Type B pancreatic cell (in vitro differentiated cells): Measurements from ENCODE around the gene UNC5C. TPM values are rescaled to one million over a fixed set of nuclear protein-coding genes. Genes with fewer than 3 reads are reported as not detected.
A peak's percentile ranks its signal among the peaks of the same experiment; 100 is the strongest.

Experiments
- DNase-seq: peaks from one replicate; pipeline ENCODE4 v3.0.0; 2021; ENCODE audit warnings: mixed read lengths; ENCODE audit not compliant: unreplicated experiment; ENCODE audit errors: extremely low spot score
- H3K27ac Mint-ChIP-seq: 2 replicates; pipeline ENCODE4 v1.8.0; 2021; ENCODE audit warnings: mild to moderate bottlenecking, mixed read lengths
- H3K27me3 Mint-ChIP-seq: 2 replicates; pipeline ENCODE4 v1.8.0; 2021; ENCODE audit warnings: mixed read lengths
- H3K36me3 Mint-ChIP-seq: 2 replicates; pipeline ENCODE4 v1.8.0; 2021; ENCODE audit warnings: mixed read lengths
- H3K4me1 Mint-ChIP-seq: one replicate; pipeline ENCODE4 v1.8.0; 2021; ENCODE audit warnings: mixed read lengths; ENCODE audit not compliant: unreplicated experiment
- H3K4me3 Mint-ChIP-seq: 2 replicates; pipeline ENCODE4 v1.8.0; 2021; ENCODE audit warnings: mild to moderate bottlenecking, mixed read lengths
- H3K9me3 Mint-ChIP-seq: 2 replicates; pipeline ENCODE4 v1.8.0; 2021; ENCODE audit warnings: mixed read lengths
- total RNA-seq: library from RNA; stranded (reverse); gene quantifications from 2 replicates; pipeline ENCODE4 v1.2.1, GENCODE V29; 2021; ENCODE audit warnings: low replicate concordance
- TF ChIP-seq, protein P1 (sequence below): fragments of 200-600 bp; sonication (generic); conservative IDR thresholded peaks from 2 replicates; pipeline ENCODE4 v1.5.0; 2021; ENCODE audit warnings: antibody characterized with exemption, mild to moderate bottlenecking

Gene UNC5C
- total RNA-seq, 1 donor from 2014 or later = 95.0 TPM

GRCh38 chr4:95465010-95465409, 83.8 kb downstream of the UNC5C start:
- peaks cover 32% of the 10 kb centered on the region for H3K27me3 Mint-ChIP-seq
- peaks cover 32% of the 10 kb centered on the region for H3K4me1 Mint-ChIP-seq
- no peak overlapping the region for H3K4me3 Mint-ChIP-seq
- H3K9me3 Mint-ChIP-seq = peaks cover 21% of the 10 kb centered on the region
- peaks cover 35% of the 10 kb centered on the region for H3K36me3 Mint-ChIP-seq
- TF ChIP-seq, protein P1, sequence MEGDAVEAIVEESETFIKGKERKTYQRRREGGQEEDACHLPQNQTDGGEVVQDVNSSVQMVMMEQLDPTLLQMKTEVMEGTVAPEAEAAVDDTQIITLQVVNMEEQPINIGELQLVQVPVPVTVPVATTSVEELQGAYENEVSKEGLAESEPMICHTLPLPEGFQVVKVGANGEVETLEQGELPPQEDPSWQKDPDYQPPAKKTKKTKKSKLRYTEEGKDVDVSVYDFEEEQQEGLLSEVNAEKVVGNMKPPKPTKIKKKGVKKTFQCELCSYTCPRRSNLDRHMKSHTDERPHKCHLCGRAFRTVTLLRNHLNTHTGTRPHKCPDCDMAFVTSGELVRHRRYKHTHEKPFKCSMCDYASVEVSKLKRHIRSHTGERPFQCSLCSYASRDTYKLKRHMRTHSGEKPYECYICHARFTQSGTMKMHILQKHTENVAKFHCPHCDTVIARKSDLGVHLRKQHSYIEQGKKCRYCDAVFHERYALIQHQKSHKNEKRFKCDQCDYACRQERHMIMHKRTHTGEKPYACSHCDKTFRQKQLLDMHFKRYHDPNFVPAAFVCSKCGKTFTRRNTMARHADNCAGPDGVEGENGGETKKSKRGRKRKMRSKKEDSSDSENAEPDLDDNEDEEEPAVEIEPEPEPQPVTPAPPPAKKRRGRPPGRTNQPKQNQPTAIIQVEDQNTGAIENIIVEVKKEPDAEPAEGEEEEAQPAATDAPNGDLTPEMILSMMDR = no peak
- no peak for DNase-seq
- no peak overlapping the region for H3K27ac Mint-ChIP-seq

DNA sequence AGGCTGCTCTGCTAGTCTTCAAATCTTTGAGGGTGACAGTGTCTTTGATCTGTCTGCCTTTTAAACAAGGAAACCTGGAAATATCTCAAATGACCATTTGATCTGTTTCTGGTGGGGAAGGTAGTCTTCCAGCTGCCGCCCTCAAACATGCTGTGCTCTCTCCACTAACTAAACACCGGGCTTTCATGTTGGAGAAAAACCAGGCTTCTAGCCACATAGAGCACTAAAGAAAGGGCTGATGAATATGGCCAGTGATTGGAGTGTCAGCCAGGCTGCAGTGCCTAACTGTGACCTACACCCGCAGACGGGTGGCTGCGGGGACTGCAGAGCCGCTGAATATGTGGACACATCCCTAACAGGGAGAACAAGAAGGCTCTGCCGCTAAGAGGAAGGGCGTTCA, 85.9 kb downstream of the UNC5C start:
- Mint-ChIP-seq H3K27me3 (peaks cover 21% of the 10 kb centered on the region), H3K27ac (peak overlapping the region; percentile 57), H3K36me3 (peaks cover 25% of the 10 kb centered on the region), H3K9me3 (peaks cover 8% of the 10 kb centered on the region), H3K4me3 (peak overlapping the region; percentile 63), H3K4me1 (peaks cover 32% of the 10 kb centered on the region)
- no peak for DNase-seq
- TF ChIP-seq, protein P1 = no peak

DNA sequence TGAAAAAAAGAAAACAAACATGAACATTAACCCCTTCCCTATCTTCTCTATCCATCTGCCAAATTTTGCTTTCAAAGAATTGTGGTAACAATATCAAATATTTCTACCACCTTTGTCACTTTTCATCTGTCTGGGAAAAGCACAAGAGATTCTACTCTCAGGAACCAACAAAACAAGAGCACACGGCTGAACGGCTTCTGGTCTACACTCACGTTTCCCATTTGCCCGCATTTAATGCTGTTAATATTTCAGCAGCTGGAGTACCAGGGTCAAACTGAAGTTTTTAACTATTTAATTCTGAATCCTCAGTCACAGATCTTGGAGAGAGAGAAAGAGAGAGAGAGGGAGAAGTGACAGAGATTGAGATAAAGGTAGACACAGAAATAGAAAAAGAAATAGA, 91.4 kb downstream of the UNC5C start:
- Mint-ChIP-seq H3K27me3 (peaks cover 22% of the 10 kb centered on the region), H3K9me3 (peaks cover 9% of the 10 kb centered on the region), H3K27ac (no peak overlapping the region), H3K4me3 (no peak overlapping the region), H3K36me3 (peaks cover 13% of the 10 kb centered on the region), H3K4me1 (peaks cover 15% of the 10 kb centered on the region)
- no peak for DNase-seq
- TF ChIP-seq, protein P1 = no peak

GRCh38 chr4:95450294-95450693, 98.5 kb downstream of the UNC5C start:
- Mint-ChIP-seq H3K27me3 (peaks cover 17% of the 10 kb centered on the region), H3K9me3 (peaks cover 5% of the 10 kb centered on the region), H3K27ac (no peak overlapping the region), H3K4me1 (peaks cover 15% of the 10 kb centered on the region), H3K36me3 (peaks cover 6% of the 10 kb centered on the region), H3K4me3 (no peak overlapping the region)
- DNase-seq = no peak
- TF ChIP-seq, protein P1 = no peak

GRCh38 chr4:95446173-95446572, 102.6 kb downstream of the UNC5C start:
- TF ChIP-seq, protein P1 = no peak
- Mint-ChIP-seq H3K9me3 (no peaks in the 10 kb centered on the region), H3K36me3 (peaks cover 14% of the 10 kb centered on the region), H3K4me3 (no peak overlapping the region), H3K27ac (no peak overlapping the region), H3K27me3 (peaks cover 14% of the 10 kb centered on the region), H3K4me1 (peaks cover 4% of the 10 kb centered on the region)
- DNase-seq = no peak

GRCh38 chr4:95445251-95445650, 103.5 kb downstream of the UNC5C start:
- Mint-ChIP-seq H3K4me1 (peaks cover 7% of the 10 kb centered on the region), H3K27ac (no peak overlapping the region), H3K9me3 (no peaks in the 10 kb centered on the region), H3K27me3 (peaks cover 18% of the 10 kb centered on the region), H3K4me3 (no peak overlapping the region), H3K36me3 (peaks cover 14% of the 10 kb centered on the region)
- no peak for DNase-seq
- TF ChIP-seq, protein P1 = no peak
